OCI-LY7 (cell line): ENCODE results near the gene PRKG1. TPM values are rescaled to one million over a fixed set of nuclear protein-coding genes. Genes with fewer than 3 reads are reported as not detected.

Experiments used
- BruUV-seq: library from RNA; stranded (reverse); fragments of 400-500 nt; replicated peaks from 2 replicates; lab custom pipeline; 2021; lab: Mats Ljungman, UMichigan
- CTCF ChIA-PET: fragments of 300-600 bp; sonication (Branson Sonifier 250); formaldehyde crosslinking; loops from one replicate; lab custom pipeline; 2022; ENCODE audit warnings: antibody characterized with exemption; ENCODE audit not compliant: unreplicated experiment; lab: Charles Lee
- POLR2A ChIA-PET: fragments of 300-600 bp; sonication (Branson Sonifier 250); formaldehyde crosslinking; loops from one replicate; lab custom pipeline; 2022; ENCODE audit warnings: antibody characterized with exemption; lab: Charles Lee
- DNase-seq: peaks from one replicate; pipeline ENCODE4 v3.0.0-alpha.2; 2015; ENCODE audit warnings: low spot score
- H2AFZ ChIP-seq: fragments of 200-600 bp; sonication (generic), shearing (Covaris generic); 2 replicates; pipeline ENCODE4 v1.6.1; 2014; ENCODE audit warnings: mild to moderate bottlenecking, antibody characterized with exemption, low read length, moderate library complexity
- H3K27ac ChIP-seq: fragments of 200-600 bp; sonication (generic); 2 replicates; pipeline ENCODE4 v1.5.1; 2014; ENCODE audit warnings: mixed run types, low read depth, mild to moderate bottlenecking, moderate library complexity, low read length, inconsistent platforms; ENCODE audit not compliant: poor library complexity, severe bottlenecking
- H3K36me3 ChIP-seq: fragments of 200-600 bp; sonication (generic); 2 replicates; pipeline ENCODE4 v1.6.1; 2014; ENCODE audit warnings: mild to moderate bottlenecking, antibody characterized with exemption, low read length, moderate library complexity, mixed read lengths; ENCODE audit not compliant: insufficient read depth
- H3K4me1 ChIP-seq: fragments of 200-600 bp; sonication (generic); 2 replicates; pipeline ENCODE4 v1.5.1; 2014; ENCODE audit warnings: mild to moderate bottlenecking, low read length; ENCODE audit not compliant: insufficient read depth, poor library complexity, severe bottlenecking
- H3K4me2 ChIP-seq: fragments of 200-600 bp; sonication (generic); 2 replicates; pipeline ENCODE4 v1.6.1; 2014; ENCODE audit warnings: mild to moderate bottlenecking, low read length
- H3K4me3 ChIP-seq: fragments of 200-600 bp; sonication (generic); 2 replicates; pipeline ENCODE4 v1.5.1; 2014; ENCODE audit warnings: mild to moderate bottlenecking, low read depth, low read length; ENCODE audit not compliant: poor library complexity, severe bottlenecking
- H3K79me2 ChIP-seq: fragments of 200-600 bp; sonication (generic); 2 replicates; pipeline ENCODE4 v1.6.1; 2016; ENCODE audit warnings: low read depth, mild to moderate bottlenecking, low read length, moderate library complexity, mixed read lengths; ENCODE audit not compliant: insufficient read depth
- H3K9me2 ChIP-seq: fragments of 200-600 bp; sonication (generic); 2 replicates; pipeline ENCODE4 v1.6.1; 2016; ENCODE audit warnings: mild to moderate bottlenecking, low read length, mixed read lengths; ENCODE audit not compliant: insufficient read depth
- H3K9me3 ChIP-seq: fragments of 200-600 bp; sonication (generic); 2 replicates; pipeline ENCODE4 v1.6.1; 2014; ENCODE audit warnings: mild to moderate bottlenecking, mixed run types, low read length, mixed read lengths
- H4K20me1 ChIP-seq: fragments of 200-600 bp; sonication (generic); 2 replicates; pipeline ENCODE4 v1.6.1; 2014; ENCODE audit warnings: mild to moderate bottlenecking, antibody characterized with exemption, low read length, moderate library complexity, mixed read lengths; ENCODE audit not compliant: insufficient read depth
- EZH2phosphoT487 ChIP-seq: fragments of 200-600 bp; sonication (generic); IDR thresholded peaks from 2 replicates; pipeline ENCODE4 v1.6.1; 2018; ENCODE audit warnings: low read depth, borderline replicate concordance, mild to moderate bottlenecking, mixed run types, antibody characterized with exemption, low read length, moderate library complexity, mixed read lengths
- intact Hi-C: fragments of 100-400 bp; cut with micrococcal nuclease; formaldehyde crosslinking; loops from one replicate; pipeline ENCODE4 v1.10.0; 2022; ENCODE audit not compliant: unreplicated experiment
- total RNA-seq, 2 experiments: library from RNA; depleted of rRNA in 1 of 2; stranded (reverse); fragments of >200 nt in 1 of 2; shearing (Covaris generic) in 1 of 2; gene quantifications; 2 replicates each; pipeline ENCODE4 v1.2.3, GENCODE V29; 2014 to 2022
- TF ChIP-seq, protein P1 (sequence below): fragments of 200-600 bp; sonication (generic); conservative IDR thresholded peaks from 2 replicates; pipeline ENCODE4 v1.5.1; 2014; ENCODE audit warnings: mild to moderate bottlenecking, antibody characterized with exemption, low read length, moderate library complexity, mixed read lengths

Gene PRKG1
- total RNA-seq, 2 experiments from 2014 or later, result not detected

DNA sequence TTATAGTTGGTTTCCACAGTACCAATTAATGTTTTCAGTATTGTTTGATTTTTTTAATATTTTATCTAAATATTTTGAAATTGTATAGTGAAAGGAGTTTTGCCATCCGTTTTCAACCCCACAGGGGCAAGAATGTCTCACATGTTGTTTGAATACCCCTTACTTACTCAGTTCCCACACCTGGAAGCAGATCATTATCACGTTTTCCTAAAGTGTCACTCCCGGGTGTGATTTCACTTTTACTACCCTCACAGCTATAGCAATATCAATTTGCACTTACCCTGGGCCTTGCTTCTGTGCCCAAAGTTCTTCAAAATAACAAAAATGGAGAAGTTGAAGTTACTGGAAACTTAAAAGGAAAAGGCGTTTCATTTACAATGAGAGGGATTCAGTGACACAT is 397.0 kb downstream of the PRKG1 start:
- TF ChIP-seq, protein P1, sequence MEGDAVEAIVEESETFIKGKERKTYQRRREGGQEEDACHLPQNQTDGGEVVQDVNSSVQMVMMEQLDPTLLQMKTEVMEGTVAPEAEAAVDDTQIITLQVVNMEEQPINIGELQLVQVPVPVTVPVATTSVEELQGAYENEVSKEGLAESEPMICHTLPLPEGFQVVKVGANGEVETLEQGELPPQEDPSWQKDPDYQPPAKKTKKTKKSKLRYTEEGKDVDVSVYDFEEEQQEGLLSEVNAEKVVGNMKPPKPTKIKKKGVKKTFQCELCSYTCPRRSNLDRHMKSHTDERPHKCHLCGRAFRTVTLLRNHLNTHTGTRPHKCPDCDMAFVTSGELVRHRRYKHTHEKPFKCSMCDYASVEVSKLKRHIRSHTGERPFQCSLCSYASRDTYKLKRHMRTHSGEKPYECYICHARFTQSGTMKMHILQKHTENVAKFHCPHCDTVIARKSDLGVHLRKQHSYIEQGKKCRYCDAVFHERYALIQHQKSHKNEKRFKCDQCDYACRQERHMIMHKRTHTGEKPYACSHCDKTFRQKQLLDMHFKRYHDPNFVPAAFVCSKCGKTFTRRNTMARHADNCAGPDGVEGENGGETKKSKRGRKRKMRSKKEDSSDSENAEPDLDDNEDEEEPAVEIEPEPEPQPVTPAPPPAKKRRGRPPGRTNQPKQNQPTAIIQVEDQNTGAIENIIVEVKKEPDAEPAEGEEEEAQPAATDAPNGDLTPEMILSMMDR, result no peak
- TF ChIP-seq EZH2phosphoT487, result no peak
- no TSS peak for BruUV-seq

DNA sequence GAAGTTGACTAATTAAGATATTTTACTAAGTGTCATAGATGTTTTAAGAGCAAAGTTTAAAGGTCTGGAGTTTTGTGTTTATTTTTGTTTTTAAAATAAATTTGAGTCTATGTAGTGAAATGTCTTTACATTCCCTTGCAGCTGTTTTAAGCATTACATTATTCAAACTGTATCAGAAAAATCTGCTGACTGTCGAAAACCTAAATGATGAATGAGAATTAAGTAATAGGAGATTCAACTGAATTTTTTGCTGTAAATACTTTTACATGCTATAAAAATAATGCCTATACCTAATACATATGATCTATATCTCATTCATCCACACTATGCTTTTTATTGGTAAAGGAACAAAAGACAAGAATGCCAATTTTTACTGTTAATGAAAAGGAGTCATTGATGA is 397.9 kb downstream of the PRKG1 start:
- Histone ChIP-seq H3K27ac (no peak overlapping the region), H4K20me1 (no peaks in the 10 kb centered on the region), H3K4me2 (no peak overlapping the region), H2AFZ (no peak overlapping the region), H3K9me3 (no peaks in the 10 kb centered on the region), H3K36me3 (no peaks in the 10 kb centered on the region), H3K4me3 (no peak overlapping the region), H3K79me2 (no peaks in the 10 kb centered on the region), H3K9me2 (no peaks in the 10 kb centered on the region), H3K4me1 (no peaks in the 10 kb centered on the region)
- intact Hi-C loops, result no loop called here
- ChIA-PET POLR2A (no interaction called here), CTCF (no interaction called here)
- TF ChIP-seq, protein P1, result no peak
- TF ChIP-seq EZH2phosphoT487, result no peak
- no peak for DNase-seq
- BruUV-seq, result no TSS peak

More for the DNA sequence above, 397.0 kb downstream of the PRKG1 start:
- H3K4me3 ChIP-seq, result no peak overlapping the region
- H3K4me1 ChIP-seq, result no peaks in the 10 kb centered on the region
- no peaks in the 10 kb centered on the region for H4K20me1 ChIP-seq
- POLR2A ChIA-PET, result no interaction called here
- H3K9me2 ChIP-seq, result no peaks in the 10 kb centered on the region
- H3K4me2 ChIP-seq, result no peak overlapping the region
- H3K27ac ChIP-seq, result no peak overlapping the region
- intact Hi-C loops, result no loop called here
- no peak for DNase-seq
- H2AFZ ChIP-seq, result no peak overlapping the region
- no peaks in the 10 kb centered on the region for H3K36me3 ChIP-seq
- H3K9me3 ChIP-seq, result no peaks in the 10 kb centered on the region
- CTCF ChIA-PET, result no interaction called here
- H3K79me2 ChIP-seq, result no peaks in the 10 kb centered on the region

DNA sequence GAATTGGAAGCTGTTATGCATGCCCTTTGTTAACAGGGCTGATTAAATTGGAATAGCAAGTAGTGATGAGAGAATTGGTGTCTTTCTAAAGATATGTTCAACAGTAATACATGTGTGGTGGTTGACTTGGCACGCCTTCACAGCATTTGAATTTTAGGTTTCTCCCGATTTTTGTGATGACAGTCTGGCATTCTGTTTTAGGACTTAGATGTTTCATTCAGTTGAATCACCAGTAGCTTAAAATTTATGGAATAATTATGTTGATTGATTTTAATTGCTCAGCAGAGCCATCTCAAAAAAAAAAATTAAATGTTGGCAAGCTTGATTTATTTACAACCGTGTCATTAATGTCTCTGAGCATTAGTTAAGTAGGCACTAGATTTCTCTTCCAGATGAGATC is 405.4 kb downstream of the PRKG1 start:
- Histone ChIP-seq H3K4me2 (no peak overlapping the region), H3K4me3 (no peak overlapping the region), H3K27ac (no peak overlapping the region), H3K79me2 (no peaks in the 10 kb centered on the region), H3K4me1 (no peaks in the 10 kb centered on the region), H4K20me1 (no peaks in the 10 kb centered on the region), H3K9me3 (no peaks in the 10 kb centered on the region), H2AFZ (no peak overlapping the region), H3K36me3 (no peaks in the 10 kb centered on the region), H3K9me2 (no peaks in the 10 kb centered on the region)
- ChIA-PET CTCF (no interaction called here), POLR2A (interaction anchor here (0.8 to 2.3 kb wide), 3 partner anchors 11 to 70 kb away, joined by 3 to 6 read pairs (median 3); no protein-coding TSS in a partner anchor)
- intact Hi-C loops, result no loop called here
- no peak for DNase-seq
- no TSS peak for BruUV-seq
- TF ChIP-seq, protein P1, result no peak
- no peak for TF ChIP-seq EZH2phosphoT487
